Right atrium auricular region (tissue), 2 donors: ENCODE data around the gene KIAA1210. TPM values are rescaled to one million over a fixed set of nuclear protein-coding genes. Genes with fewer than 3 reads are reported as not detected.

Source experiments
- DNase-seq: peaks from one replicate; pipeline ENCODE4 v3.0.0-alpha.2; 2019; ENCODE audit warnings: low spot score
- H3K27ac ChIP-seq, 2 donors: fragments of 200-600 bp; sonication (generic); 1 replicate in 1 of 2; 2 replicates in 1 of 2; pipeline ENCODE4 v1.5.1; 2016 to 2019
- H3K27me3 ChIP-seq, 2 donors: fragments of 200-600 bp; sonication (generic); one replicate each; pipeline versions ENCODE4 v1.5.1 to v1.6.0; 2017 to 2019
- H3K36me3 ChIP-seq: fragments of 200-600 bp; sonication (generic); one replicate; pipeline ENCODE4 v1.5.1; 2016
- H3K4me1 ChIP-seq, 2 donors: fragments of 200-600 bp; sonication (generic); one replicate each; pipeline versions ENCODE4 v1.5.1 to v1.6.0; 2017 to 2019
- H3K4me3 ChIP-seq, 2 donors: fragments of 200-600 bp; sonication (generic); 1 replicate in 1 of 2; 2 replicates in 1 of 2; pipeline ENCODE4 v1.5.1; 2017 to 2019; ENCODE audit warnings: mild to moderate bottlenecking in 1 of 2, moderate library complexity in 1 of 2
- H3K9me3 ChIP-seq, 2 donors: fragments of 200-600 bp; sonication (generic); one replicate each; pipeline ENCODE4 v1.5.1; 2019
- total RNA-seq, 2 donors: library from RNA; depleted of rRNA; stranded (reverse); fragments of >200 nt; gene quantifications; one replicate each; pipeline ENCODE4 v1.1.0, GENCODE V29; 2016
- TF ChIP-seq, protein P1 (sequence below), 2 donors: fragments of 200-600 bp; sonication (generic); IDR thresholded peaks; one replicate each; pipeline ENCODE4 v1.5.1; 2019; ENCODE audit warnings: antibody characterized with exemption in 2 of 2

KIAA1210 gene
- total RNA-seq, 2 donors from 2014 or later, result 0.04 TPM; not detected in 1

GRCh38 chrX:119071381-119071780, 56.2 kb downstream of the KIAA1210 start:
- H3K4me1 ChIP-seq, result no peaks in the 10 kb centered on the region
- H3K9me3 ChIP-seq, result no peaks in the 10 kb centered on the region
- H3K27ac ChIP-seq, result no peak overlapping the region
- TF ChIP-seq, protein P1, sequence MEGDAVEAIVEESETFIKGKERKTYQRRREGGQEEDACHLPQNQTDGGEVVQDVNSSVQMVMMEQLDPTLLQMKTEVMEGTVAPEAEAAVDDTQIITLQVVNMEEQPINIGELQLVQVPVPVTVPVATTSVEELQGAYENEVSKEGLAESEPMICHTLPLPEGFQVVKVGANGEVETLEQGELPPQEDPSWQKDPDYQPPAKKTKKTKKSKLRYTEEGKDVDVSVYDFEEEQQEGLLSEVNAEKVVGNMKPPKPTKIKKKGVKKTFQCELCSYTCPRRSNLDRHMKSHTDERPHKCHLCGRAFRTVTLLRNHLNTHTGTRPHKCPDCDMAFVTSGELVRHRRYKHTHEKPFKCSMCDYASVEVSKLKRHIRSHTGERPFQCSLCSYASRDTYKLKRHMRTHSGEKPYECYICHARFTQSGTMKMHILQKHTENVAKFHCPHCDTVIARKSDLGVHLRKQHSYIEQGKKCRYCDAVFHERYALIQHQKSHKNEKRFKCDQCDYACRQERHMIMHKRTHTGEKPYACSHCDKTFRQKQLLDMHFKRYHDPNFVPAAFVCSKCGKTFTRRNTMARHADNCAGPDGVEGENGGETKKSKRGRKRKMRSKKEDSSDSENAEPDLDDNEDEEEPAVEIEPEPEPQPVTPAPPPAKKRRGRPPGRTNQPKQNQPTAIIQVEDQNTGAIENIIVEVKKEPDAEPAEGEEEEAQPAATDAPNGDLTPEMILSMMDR (IDR thresholded peaks at IDR 0.05), result no peak
- no peak overlapping the region for H3K4me3 ChIP-seq
- H3K27me3 ChIP-seq, result no peaks in the 10 kb centered on the region
- no peak for DNase-seq
- no peaks in the 10 kb centered on the region for H3K36me3 ChIP-seq

DNA sequence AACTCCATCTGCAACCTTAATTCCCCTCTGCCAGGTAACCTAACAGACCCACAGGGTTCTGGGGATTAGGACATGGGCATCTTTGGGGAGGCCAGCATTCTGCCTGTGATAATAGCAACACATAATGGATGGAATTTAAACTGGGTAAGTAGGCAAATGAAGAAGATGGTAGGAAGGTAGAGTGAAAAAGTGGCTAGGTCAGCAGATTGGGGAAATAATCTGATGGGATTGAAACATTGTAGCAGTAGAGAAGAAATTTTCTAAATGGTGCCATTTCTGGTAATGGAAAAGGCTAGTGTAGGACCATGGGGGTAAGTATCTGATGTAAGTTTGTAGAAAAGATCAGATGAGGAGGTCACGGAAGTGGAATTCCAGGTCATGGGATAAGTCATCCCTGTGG, 57.9 kb downstream of the KIAA1210 start:
- Histone ChIP-seq H3K27ac (no peak overlapping the region), H3K4me1 (no peaks in the 10 kb centered on the region), H3K9me3 (no peaks in the 10 kb centered on the region), H3K27me3 (no peaks in the 10 kb centered on the region), H3K4me3 (no peak overlapping the region), H3K36me3 (no peaks in the 10 kb centered on the region)
- TF ChIP-seq, protein P1 (IDR thresholded peaks at IDR 0.05), result no peak
- no peak for DNase-seq

DNA sequence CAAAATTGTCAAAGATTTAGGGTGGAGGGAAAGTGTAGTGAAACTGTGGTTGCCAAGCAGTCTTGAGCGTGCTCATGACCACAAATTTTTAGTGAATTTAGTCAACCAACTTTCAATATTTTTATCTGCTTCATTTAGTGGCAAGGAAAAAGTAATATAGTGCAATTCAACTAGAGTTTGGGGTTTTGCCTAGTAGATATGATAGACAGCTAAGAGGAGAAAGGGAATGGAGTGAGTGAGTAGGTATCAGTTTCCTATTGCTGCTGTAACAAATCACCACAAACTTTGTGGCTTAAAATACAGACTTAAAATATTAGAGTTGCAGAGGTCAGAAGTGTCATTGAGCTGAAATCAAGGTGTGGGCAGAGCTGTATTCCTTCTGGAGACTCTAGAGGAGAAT, 58.5 kb downstream of the KIAA1210 start:
- no peak for DNase-seq
- no peaks in the 10 kb centered on the region for H3K36me3 ChIP-seq
- H3K4me3 ChIP-seq, result no peak overlapping the region
- no peaks in the 10 kb centered on the region for H3K27me3 ChIP-seq
- no peaks in the 10 kb centered on the region for H3K4me1 ChIP-seq
- H3K9me3 ChIP-seq, result no peaks in the 10 kb centered on the region
- H3K27ac ChIP-seq, result no peak overlapping the region
- TF ChIP-seq, protein P1 (IDR thresholded peaks at IDR 0.05), result no peak

DNA sequence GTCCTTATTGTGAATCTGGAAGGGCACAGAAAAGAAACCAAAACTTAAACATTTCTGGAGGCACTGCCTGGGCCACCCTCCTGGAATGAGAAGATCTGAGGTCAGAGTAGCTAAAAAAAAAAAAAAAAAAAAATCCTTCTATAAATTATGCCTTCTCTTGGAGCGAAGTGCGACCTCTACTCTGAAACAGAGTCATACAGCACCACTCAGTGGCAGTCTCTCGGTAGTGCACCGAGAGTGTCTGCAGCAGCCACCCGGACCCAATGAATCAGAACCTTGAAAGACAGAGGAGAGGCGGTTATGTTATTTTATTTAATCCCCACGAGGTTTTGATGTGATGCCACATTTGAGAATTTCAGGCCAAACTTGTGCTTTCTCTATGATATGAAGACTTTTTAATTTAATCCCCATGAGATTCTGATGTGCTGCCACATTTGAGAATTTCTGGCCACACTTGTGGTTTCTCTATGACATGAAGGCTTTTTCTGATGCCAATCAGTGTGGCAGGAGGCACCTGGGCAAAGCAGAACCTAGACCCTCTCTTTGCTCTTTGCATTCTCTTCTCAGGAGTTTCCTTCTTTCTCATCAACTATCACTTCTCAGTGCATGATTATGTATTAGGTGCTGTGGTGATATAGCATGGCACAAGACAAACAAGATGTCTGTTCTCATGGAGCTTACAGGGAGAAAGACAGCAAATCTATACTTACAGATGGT, 60.4 kb downstream of the KIAA1210 start:
- H3K4me3 ChIP-seq, result no peak overlapping the region
- H3K9me3 ChIP-seq, result no peaks in the 10 kb centered on the region
- no peaks in the 10 kb centered on the region for H3K27me3 ChIP-seq
- no peak overlapping the region for H3K27ac ChIP-seq
- TF ChIP-seq, protein P1 (IDR thresholded peaks at IDR 0.05), result peak; percentile 44 to 74
- peaks cover 0 to 5% of the 10 kb centered on the region in 2 donors for H3K4me1 ChIP-seq
- no peaks in the 10 kb centered on the region for H3K36me3 ChIP-seq
- no peak for DNase-seq

DNA sequence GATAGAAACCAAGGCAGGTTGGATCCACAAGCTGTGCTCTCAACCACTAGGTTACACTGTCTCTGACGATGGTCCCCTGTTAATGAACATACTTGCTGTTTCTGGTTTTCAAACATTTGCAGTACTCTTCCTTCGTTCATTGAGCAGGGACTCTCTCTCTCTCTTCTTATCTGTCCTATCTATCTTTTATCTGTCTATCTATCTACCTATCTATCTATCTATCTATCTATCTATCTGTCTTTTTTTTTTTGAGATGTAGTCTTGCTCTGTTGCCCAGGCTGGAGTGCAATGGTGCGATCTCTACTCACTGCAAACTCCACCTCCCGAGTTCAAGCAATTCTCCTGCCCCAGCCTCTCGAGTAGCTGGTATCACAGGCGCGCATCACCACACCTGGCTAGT, 64.2 kb downstream of the KIAA1210 start:
- peaks cover 0 to 5% of the 10 kb centered on the region in 2 donors for H3K4me1 ChIP-seq
- H3K9me3 ChIP-seq, result no peaks in the 10 kb centered on the region
- DNase-seq, result no peak
- no peak overlapping the region for H3K4me3 ChIP-seq
- no peak overlapping the region for H3K27ac ChIP-seq
- H3K36me3 ChIP-seq, result no peaks in the 10 kb centered on the region
- no peaks in the 10 kb centered on the region for H3K27me3 ChIP-seq
- TF ChIP-seq, protein P1 (IDR thresholded peaks at IDR 0.05), result no peak
